Tibial artery (tissue), 4 donors: ENCODE data around the gene SETBP1.

Source experiments
- DNase-seq, 2 donors: peaks; one replicate each; pipeline ENCODE4 v3.0.0-alpha.2; 2019
- H3K27ac ChIP-seq, 2 donors: fragments of 200-600 bp; sonication (generic) in 1 of 2; 1 replicate in 1 of 2; 2 replicates in 1 of 2; pipeline ENCODE4 v1.5.1; 2018 to 2019; ENCODE audit warnings: mild to moderate bottlenecking in 1 of 2
- H3K27me3 ChIP-seq, 2 donors: fragments of 200-600 bp; sonication (generic) in 1 of 2; one replicate each; pipeline versions ENCODE4 v1.5.1 to v1.6.0; 2016 to 2019
- H3K36me3 ChIP-seq, 3 donors: fragments of 200-600 bp; sonication (generic) in 2 of 3; one replicate each; pipeline ENCODE4 v1.5.1; 2016 to 2019; ENCODE audit warnings: mild to moderate bottlenecking in 2 of 3
- H3K4me1 ChIP-seq, 4 donors: fragments of 200-600 bp; sonication (generic) in 2 of 4; 1 replicate in 3 of 4; 2 replicates in 1 of 4; pipeline ENCODE4 v1.5.1; 2016 to 2019
- H3K4me3 ChIP-seq, 2 donors: fragments of 200-600 bp; sonication (generic) in 1 of 2; 1 replicate in 1 of 2; 2 replicates in 1 of 2; pipeline ENCODE4 v1.5.1; 2018 to 2019; ENCODE audit warnings: mild to moderate bottlenecking in 2 of 2
- H3K9me3 ChIP-seq, 3 donors: fragments of 200-600 bp; sonication (generic) in 1 of 3; one replicate each; pipeline ENCODE4 v1.5.1; 2016 to 2019
- intact Hi-C: fragments of 100-400 bp; cut with DNase I; formaldehyde crosslinking; loops from one replicate; pipeline ENCODE4 v1.15.0; 2023; ENCODE audit warnings: low total_unique reads
- TF ChIP-seq, protein P1 (sequence below), 2 experiments: fragments of 200-600 bp in 1 of 2; fragments of 450-650 bp in 1 of 2; IDR thresholded peaks; one replicate each; pipeline ENCODE4 v1.5.1; 2017 to 2019; ENCODE audit warnings: antibody characterized with exemption in 2 of 2, mild to moderate bottlenecking in 1 of 2, moderate library complexity in 1 of 2

Gene SETBP1

DNA sequence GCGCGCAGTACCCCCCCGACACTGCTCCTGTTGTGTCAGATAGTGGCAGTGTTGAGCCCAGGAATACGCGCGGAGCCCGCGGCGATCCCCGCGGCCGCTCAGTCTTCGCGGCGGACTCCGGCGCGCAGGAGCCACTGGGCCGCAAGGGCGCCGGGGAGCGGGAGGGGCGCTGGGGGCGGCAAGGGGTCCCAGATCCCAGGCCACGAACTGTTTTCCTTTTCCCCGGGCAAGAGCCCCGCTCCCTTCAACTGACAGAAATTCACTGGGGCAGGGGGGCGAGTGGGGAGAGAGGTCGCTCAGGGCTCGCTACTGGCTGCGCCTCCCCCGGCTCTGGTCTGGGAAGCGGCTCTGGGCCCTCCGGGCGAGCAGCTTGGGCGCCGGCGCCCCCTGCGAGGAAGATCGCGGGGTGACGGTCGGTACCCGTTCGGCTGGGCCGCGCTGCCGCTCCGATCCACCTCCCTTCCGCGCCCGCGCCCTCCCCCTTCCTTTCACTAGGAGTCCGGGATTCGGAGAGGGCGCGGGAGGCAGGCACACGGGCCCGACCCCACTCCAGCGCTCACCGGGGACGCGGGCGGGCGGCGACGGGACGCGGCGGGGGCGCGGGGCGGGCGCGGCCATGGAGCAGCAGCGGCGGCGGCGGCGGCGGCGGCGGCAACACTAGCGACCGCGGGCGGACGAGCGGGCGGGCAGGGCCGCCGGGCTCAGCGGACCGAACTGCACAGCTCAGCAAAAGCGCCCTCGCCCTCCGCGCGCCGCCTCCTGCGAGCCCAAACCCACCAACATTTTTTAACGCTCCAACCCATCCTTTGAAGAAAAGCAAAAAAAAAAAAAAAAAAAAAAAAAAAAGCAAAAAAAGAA lies 1.4 kb upstream of the SETBP1 start:
- Histone ChIP-seq H3K4me1 (peaks cover 0 to 33% (median 16%) of the 10 kb centered on the region in 4 donors), H3K9me3 (no peaks in the 10 kb centered on the region), H3K36me3 (no peaks in the 10 kb centered on the region), H3K27ac (peak overlapping the region; percentile 99 to 100), H3K4me3 (peak overlapping the region; percentile 72), H3K27me3 (no peaks in the 10 kb centered on the region)
- intact Hi-C loops: no loop called here
- DNase-seq: peak; percentile 90 to 94
- TF ChIP-seq, protein P1, sequence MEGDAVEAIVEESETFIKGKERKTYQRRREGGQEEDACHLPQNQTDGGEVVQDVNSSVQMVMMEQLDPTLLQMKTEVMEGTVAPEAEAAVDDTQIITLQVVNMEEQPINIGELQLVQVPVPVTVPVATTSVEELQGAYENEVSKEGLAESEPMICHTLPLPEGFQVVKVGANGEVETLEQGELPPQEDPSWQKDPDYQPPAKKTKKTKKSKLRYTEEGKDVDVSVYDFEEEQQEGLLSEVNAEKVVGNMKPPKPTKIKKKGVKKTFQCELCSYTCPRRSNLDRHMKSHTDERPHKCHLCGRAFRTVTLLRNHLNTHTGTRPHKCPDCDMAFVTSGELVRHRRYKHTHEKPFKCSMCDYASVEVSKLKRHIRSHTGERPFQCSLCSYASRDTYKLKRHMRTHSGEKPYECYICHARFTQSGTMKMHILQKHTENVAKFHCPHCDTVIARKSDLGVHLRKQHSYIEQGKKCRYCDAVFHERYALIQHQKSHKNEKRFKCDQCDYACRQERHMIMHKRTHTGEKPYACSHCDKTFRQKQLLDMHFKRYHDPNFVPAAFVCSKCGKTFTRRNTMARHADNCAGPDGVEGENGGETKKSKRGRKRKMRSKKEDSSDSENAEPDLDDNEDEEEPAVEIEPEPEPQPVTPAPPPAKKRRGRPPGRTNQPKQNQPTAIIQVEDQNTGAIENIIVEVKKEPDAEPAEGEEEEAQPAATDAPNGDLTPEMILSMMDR (IDR thresholded peaks at IDR 0.05): peak; percentile 54 to 65

DNA sequence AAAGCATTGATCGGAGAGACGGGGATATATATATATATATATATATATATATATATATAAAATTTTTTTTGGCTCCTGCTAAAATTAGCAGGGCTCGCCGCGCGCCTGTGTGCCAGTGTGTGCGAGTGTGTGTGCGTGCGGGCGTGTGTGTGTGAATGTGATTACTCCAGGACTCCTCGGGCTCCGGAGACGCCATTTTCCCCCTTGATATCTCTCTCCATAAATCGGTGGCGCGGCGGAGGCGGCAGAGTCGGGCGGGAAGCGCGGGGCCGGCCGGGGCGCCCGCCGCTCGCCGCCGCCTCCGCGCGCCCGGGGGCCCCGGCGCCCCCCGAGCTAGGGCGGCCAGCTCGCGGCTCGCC lies 795 bp upstream of the SETBP1 start:
- Histone ChIP-seq H3K4me1 (peaks cover 0 to 39% (median 20%) of the 10 kb centered on the region in 4 donors), H3K4me3 (peak overlapping the region; percentile 72), H3K9me3 (no peaks in the 10 kb centered on the region), H3K27me3 (no peaks in the 10 kb centered on the region), H3K36me3 (no peaks in the 10 kb centered on the region), H3K27ac (peak overlapping the region; percentile 99 to 100)
- peak; percentile 68 to 80 for DNase-seq
- TF ChIP-seq, protein P1 (IDR thresholded peaks at IDR 0.05): no peak
- intact Hi-C loops: loop anchor here (10.0 kb wide), 2 partner anchors 95 to 535 kb away; no protein-coding TSS in a partner anchor

DNA sequence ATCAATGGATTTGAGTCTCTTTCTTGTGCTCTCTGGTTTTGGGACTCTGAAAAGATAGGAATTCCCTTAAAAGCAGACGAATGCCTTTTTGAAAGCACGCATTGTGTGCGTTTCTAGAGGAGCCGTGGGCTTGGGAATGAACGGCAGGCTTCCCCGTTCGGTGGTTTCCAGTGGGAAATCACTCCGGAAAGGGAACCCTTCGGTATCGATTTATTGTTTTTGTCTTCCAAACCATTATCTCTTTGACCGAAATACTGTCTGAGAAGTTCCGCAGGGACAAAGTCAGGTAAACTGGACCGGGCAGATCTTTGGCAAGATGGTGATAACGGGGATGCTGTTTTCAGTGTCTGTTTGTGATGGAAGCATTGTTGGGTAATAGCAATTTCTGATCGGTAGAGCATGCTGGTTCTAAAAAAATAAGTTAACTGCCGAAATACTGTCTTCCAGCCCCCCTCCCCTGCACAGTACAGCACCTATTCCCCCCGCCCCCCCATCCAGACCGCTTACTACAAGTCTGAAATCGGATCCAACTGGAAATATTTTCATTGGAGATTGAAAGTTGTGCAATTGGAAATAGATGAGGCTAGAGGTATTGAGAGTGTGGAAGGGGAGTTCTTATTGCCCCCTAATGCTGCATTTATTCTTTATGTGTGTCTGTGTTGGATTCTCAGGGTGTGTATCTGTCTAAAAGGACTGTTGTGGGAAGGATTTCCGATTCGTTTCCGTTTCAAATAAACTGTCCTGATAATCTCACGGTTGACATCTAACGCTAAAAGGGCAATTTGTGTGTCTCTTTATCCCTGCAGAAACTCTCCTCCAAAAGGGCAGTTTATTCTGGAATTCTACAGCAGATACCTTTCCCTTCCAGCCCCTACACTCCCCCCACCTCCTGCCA lies 635 bp downstream of the SETBP1 start:
- Histone ChIP-seq H3K4me1 (peaks cover 0 to 53% (median 26%) of the 10 kb centered on the region in 4 donors), H3K36me3 (no peaks in the 10 kb centered on the region), H3K27me3 (no peaks in the 10 kb centered on the region), H3K27ac (peak overlapping the region; percentile 99 to 100), H3K9me3 (no peaks in the 10 kb centered on the region), H3K4me3 (peak overlapping the region; percentile 72)
- no peak for DNase-seq
- intact Hi-C loops: loop anchor here (10.0 kb wide), 2 partner anchors 93 to 533 kb away; no protein-coding TSS in a partner anchor
- TF ChIP-seq, protein P1 (IDR thresholded peaks at IDR 0.05): no peak

DNA sequence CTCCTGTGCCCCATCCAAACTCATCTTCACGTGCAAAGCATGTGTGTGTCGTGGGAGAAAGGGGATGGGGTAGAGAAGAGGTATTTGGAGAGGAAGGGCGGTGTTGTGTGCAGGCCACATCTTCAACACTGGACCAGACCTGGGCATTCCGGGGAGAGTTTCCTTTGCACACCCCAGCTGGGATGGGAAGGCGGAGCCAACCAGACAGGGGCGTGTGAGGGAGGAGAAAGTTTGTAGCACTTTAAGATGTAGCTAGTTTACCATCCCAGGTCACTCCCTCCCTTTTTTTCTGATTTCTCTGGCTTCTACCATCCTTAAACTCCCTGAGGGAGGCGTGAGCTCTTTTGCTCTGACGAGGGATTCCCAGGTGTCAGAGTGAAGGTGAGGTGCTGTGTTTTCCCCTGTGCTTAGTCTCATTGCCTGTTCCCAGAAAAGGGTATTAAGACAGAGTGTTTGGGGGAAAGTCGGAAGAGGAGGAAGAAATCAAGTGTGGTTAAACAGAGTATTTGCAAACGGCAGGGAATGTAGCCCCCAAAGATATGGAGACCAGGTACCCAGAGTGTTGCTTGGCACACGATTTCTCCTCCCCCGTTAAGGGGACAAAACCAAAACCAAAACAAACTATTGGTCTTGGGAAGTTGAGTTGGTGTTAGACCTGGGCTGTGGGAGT lies 1.6 kb downstream of the SETBP1 start:
- Histone ChIP-seq H3K4me1 (peaks cover 0 to 59% (median 30%) of the 10 kb centered on the region in 4 donors), H3K36me3 (no peaks in the 10 kb centered on the region), H3K9me3 (no peaks in the 10 kb centered on the region), H3K4me3 (peak overlapping the region; percentile 72), H3K27ac (peak overlapping the region; percentile 99 to 100), H3K27me3 (no peaks in the 10 kb centered on the region)
- TF ChIP-seq, protein P1 (IDR thresholded peaks at IDR 0.05): no peak
- intact Hi-C loops: loop anchor here (10.0 kb wide), 2 partner anchors 92 to 532 kb away; no protein-coding TSS in a partner anchor
- peak; percentile 57 to 85 for DNase-seq

DNA sequence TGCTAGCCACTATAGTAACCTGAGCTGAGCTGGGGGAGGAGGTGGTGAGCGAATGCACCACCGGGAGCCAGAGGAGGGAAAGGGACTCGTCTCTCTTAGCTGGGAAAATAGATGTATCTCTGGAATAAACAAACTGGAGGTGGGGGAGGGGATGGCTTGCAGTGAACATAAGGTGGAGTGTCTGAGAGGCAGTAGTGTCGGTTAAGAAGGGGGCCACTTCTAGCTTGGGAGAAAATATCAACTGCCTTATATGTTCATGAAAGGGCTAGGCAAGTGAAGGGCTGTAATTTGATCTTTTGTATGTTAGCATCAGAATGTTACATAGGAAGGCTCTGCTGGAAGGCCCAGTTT lies 2.2 kb downstream of the SETBP1 start:
- Histone ChIP-seq H3K27me3 (no peaks in the 10 kb centered on the region), H3K4me1 (peaks cover 0 to 59% (median 30%) of the 10 kb centered on the region in 4 donors), H3K4me3 (peak overlapping the region; percentile 72), H3K9me3 (no peaks in the 10 kb centered on the region), H3K27ac (peak overlapping the region; percentile 99 to 100), H3K36me3 (no peaks in the 10 kb centered on the region)
- peak; percentile 43 to 72 for DNase-seq
- TF ChIP-seq, protein P1 (IDR thresholded peaks at IDR 0.05): no peak
- intact Hi-C loops: loop anchor here (10.0 kb wide), 2 partner anchors 92 to 532 kb away; no protein-coding TSS in a partner anchor
